ENCODE measurements around the gene TCTN1.
"Not testable (repeated sequence)": the region's sequence is repeated elsewhere in the genome, so short reads cannot be mapped to it uniquely, and the experiment has no call there.

- TF ChIP-seq CTCF, POLR2A (IDR thresholded peaks at IDR 0.05): not testable (repeated sequence)
Measured at GRCh38 chr12:110569838-110570237, 44.1 kb upstream of the TCTN1 start.
